GM19468 (cell line): ENCODE data around the gene SNX17.
"Not testable (repeated sequence)": the region's sequence is repeated elsewhere in the genome, so short reads cannot be mapped to it uniquely, and the experiment has no call there.

Experiments
- ATAC-seq: cut with Tn5 transposase; IDR thresholded peaks from one replicate; pipeline ENCODE4 v1.9.1; 2021; ENCODE audit warnings: mild to moderate bottlenecking, moderate library complexity, moderate number of reproducible peaks; ENCODE audit not compliant: unreplicated experiment; ENCODE audit errors: extremely low read depth

SNX17 gene

GRCh38 chr2:27390822-27391679 lies 20.6 kb downstream of the SNX17 start:
- ATAC-seq: no peak

GRCh38 chr2:27393225-27393624 lies 22.8 kb downstream of the SNX17 start:
- no peak for ATAC-seq

- ATAC-seq: no peak
Observed at GRCh38 chr2:27398962-27399361, 28.5 kb downstream of the SNX17 start.

GRCh38 chr2:27400348-27401135 lies 30.1 kb downstream of the SNX17 start:
- ATAC-seq: no peak

GRCh38 chr2:27407798-27408491 lies 37.5 kb downstream of the SNX17 start:
- no peak for ATAC-seq

GRCh38 chr2:27408601-27409320 lies 38.3 kb downstream of the SNX17 start:
- peak; percentile 8 for ATAC-seq

GRCh38 chr2:27409321-27410073 lies 39.1 kb downstream of the SNX17 start, which contains the start of gene PPM1G:
TSS of gene PPM1G (minus strand) at chr2:27409591. CDS start at chr2:27409422, 169 bp downstream.
- peak; percentile 85 for ATAC-seq

GRCh38 chr2:27412419-27413152 lies 42.2 kb downstream of the SNX17 start:
- no peak for ATAC-seq

- no peak for ATAC-seq
Observed at GRCh38 chr2:27416151-27416550, 45.7 kb downstream of the SNX17 start.

- ATAC-seq: no peak
Observed at GRCh38 chr2:27420996-27421395, 50.6 kb downstream of the SNX17 start.

- no peak for ATAC-seq
Observed at GRCh38 chr2:27421660-27422250, 51.3 kb downstream of the SNX17 start.

- ATAC-seq: no peak
Observed at GRCh38 chr2:27422958-27423357, 52.5 kb downstream of the SNX17 start.

- ATAC-seq: not testable (repeated sequence)
Observed at GRCh38 chr2:27425039-27425438, 54.6 kb downstream of the SNX17 start.
